Right atrium auricular region (tissue), 2 donors: ENCODE measurements around the gene MUC12. TPM values are rescaled to one million over a fixed set of nuclear protein-coding genes. Genes with fewer than 3 reads are reported as not detected.
"Not testable (repeated sequence)": the region's sequence is repeated elsewhere in the genome, so short reads cannot be mapped to it uniquely, and the experiment has no call there.

Experiments
- DNase-seq: peaks from one replicate; pipeline ENCODE4 v3.0.0-alpha.2; 2019; ENCODE audit warnings: low spot score
- H3K27ac ChIP-seq, 2 donors: fragments of 200-600 bp; sonication (generic); 1 replicate in 1 of 2; 2 replicates in 1 of 2; pipeline ENCODE4 v1.5.1; 2016 to 2019
- H3K27me3 ChIP-seq, 2 donors: fragments of 200-600 bp; sonication (generic); one replicate each; pipeline versions ENCODE4 v1.5.1 to v1.6.0; 2017 to 2019
- H3K36me3 ChIP-seq: fragments of 200-600 bp; sonication (generic); one replicate; pipeline ENCODE4 v1.5.1; 2016
- H3K4me1 ChIP-seq, 2 donors: fragments of 200-600 bp; sonication (generic); one replicate each; pipeline versions ENCODE4 v1.5.1 to v1.6.0; 2017 to 2019
- H3K4me3 ChIP-seq, 2 donors: fragments of 200-600 bp; sonication (generic); 1 replicate in 1 of 2; 2 replicates in 1 of 2; pipeline ENCODE4 v1.5.1; 2017 to 2019; ENCODE audit warnings: mild to moderate bottlenecking in 1 of 2, moderate library complexity in 1 of 2
- H3K9me3 ChIP-seq, 2 donors: fragments of 200-600 bp; sonication (generic); one replicate each; pipeline ENCODE4 v1.5.1; 2019
- total RNA-seq, 2 donors: library from RNA; depleted of rRNA; stranded (reverse); fragments of >200 nt; gene quantifications; one replicate each; pipeline ENCODE4 v1.1.0, GENCODE V29; 2016
- TF ChIP-seq, protein P1 (sequence below), 2 donors: fragments of 200-600 bp; sonication (generic); IDR thresholded peaks; one replicate each; pipeline ENCODE4 v1.5.1; 2019; ENCODE audit warnings: antibody characterized with exemption in 2 of 2

Gene MUC12
- total RNA-seq, 2 donors from 2014 or later = not detected

DNA sequence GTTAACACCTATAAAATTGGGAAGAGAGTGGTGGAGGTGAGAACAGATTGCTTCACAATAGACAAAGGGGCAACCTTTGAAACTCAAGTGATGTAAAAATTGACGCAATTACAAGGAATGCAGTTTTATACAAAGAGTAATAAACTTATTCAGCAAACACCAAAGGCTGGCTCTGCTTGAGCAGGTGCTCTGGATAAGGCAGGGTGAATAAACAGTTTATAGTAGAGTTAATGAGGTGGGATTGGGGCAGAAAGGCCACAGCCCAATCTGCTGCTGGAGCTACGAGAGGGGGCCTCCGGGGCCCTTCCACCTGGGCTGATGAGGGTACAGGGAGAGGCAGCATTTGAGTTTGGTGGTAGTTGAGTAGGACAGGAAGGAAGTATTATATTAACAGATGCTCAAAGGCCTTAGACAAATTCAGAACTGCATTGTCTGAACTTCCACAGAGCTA lies 6.0 kb downstream of the MUC12 start:
- peaks cover 0 to 8% of the 10 kb centered on the region in 2 donors for H3K9me3 ChIP-seq
- H3K27ac ChIP-seq = no peak overlapping the region
- H3K4me1 ChIP-seq = no peaks in the 10 kb centered on the region
- TF ChIP-seq, protein P1, sequence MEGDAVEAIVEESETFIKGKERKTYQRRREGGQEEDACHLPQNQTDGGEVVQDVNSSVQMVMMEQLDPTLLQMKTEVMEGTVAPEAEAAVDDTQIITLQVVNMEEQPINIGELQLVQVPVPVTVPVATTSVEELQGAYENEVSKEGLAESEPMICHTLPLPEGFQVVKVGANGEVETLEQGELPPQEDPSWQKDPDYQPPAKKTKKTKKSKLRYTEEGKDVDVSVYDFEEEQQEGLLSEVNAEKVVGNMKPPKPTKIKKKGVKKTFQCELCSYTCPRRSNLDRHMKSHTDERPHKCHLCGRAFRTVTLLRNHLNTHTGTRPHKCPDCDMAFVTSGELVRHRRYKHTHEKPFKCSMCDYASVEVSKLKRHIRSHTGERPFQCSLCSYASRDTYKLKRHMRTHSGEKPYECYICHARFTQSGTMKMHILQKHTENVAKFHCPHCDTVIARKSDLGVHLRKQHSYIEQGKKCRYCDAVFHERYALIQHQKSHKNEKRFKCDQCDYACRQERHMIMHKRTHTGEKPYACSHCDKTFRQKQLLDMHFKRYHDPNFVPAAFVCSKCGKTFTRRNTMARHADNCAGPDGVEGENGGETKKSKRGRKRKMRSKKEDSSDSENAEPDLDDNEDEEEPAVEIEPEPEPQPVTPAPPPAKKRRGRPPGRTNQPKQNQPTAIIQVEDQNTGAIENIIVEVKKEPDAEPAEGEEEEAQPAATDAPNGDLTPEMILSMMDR (IDR thresholded peaks at IDR 0.05) = no peak
- H3K27me3 ChIP-seq = no peaks in the 10 kb centered on the region
- H3K4me3 ChIP-seq = no peak overlapping the region
- H3K36me3 ChIP-seq = no peaks in the 10 kb centered on the region
- DNase-seq = no peak

DNA sequence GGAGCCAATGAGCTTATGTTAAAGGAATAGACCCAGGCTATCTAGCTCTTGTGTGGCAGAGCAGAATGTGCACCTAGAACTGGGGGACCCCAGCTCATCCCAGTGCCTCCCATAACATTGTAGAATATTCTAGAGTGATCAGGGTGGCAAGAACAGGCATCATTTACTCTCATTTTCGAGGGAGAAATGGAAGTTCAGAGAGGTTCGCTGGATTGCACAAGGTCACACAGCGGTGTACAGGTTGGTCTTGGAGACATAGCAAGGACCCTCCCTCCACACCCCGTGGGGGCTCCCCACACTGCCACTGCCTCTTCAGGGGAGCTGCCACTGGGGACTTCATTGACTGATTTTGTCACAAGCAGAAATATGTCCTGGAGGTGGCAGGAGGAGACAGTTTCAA lies 8.9 kb downstream of the MUC12 start:
- no peak overlapping the region for H3K4me3 ChIP-seq
- no peak for DNase-seq
- H3K4me1 ChIP-seq = no peaks in the 10 kb centered on the region
- H3K27ac ChIP-seq = no peak overlapping the region
- H3K9me3 ChIP-seq = peaks cover 0 to 8% of the 10 kb centered on the region in 2 donors
- no peaks in the 10 kb centered on the region for H3K27me3 ChIP-seq
- no peaks in the 10 kb centered on the region for H3K36me3 ChIP-seq
- TF ChIP-seq, protein P1 (IDR thresholded peaks at IDR 0.05) = no peak

DNA sequence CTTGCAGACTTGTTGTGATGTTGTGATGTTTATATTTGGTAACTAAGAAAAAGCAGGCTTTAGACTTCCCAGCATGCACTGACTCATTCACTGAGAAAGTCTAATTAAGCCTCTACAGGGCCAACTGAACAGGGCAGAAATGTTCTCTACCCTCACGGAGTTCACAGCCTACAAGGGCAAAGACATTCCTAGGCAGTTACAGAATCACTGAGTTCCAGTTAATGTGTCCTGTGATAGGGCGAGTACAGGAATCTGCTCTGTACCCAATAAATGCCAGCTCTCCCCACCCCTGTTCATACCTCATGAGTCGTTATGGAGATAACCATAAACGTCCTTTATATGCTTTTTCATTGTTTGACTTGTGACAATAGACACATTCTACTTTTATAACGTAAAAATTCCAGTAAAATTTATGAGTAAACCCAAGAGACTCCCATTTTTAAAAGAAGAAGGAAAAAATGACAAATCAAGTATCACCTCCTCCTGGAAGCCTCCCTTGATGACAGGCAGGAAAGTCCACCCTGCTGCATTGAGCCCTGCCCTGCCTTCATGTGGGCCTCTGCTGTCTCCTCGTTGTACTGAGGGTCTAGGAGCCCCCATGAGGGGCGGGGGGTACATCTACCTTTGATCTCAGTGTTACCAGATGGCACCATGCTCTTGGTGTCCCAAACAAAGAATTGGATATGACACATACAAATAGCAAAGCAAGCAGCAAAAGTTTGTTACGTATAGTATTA lies 14.3 kb downstream of the MUC12 start:
- no peak for DNase-seq
- H3K36me3 ChIP-seq = no peaks in the 10 kb centered on the region
- H3K4me3 ChIP-seq = no peak overlapping the region
- no peaks in the 10 kb centered on the region for H3K27me3 ChIP-seq
- no peaks in the 10 kb centered on the region for H3K4me1 ChIP-seq
- H3K9me3 ChIP-seq = no peaks in the 10 kb centered on the region
- no peak overlapping the region for H3K27ac ChIP-seq
- TF ChIP-seq, protein P1 (IDR thresholded peaks at IDR 0.05) = no peak

DNA sequence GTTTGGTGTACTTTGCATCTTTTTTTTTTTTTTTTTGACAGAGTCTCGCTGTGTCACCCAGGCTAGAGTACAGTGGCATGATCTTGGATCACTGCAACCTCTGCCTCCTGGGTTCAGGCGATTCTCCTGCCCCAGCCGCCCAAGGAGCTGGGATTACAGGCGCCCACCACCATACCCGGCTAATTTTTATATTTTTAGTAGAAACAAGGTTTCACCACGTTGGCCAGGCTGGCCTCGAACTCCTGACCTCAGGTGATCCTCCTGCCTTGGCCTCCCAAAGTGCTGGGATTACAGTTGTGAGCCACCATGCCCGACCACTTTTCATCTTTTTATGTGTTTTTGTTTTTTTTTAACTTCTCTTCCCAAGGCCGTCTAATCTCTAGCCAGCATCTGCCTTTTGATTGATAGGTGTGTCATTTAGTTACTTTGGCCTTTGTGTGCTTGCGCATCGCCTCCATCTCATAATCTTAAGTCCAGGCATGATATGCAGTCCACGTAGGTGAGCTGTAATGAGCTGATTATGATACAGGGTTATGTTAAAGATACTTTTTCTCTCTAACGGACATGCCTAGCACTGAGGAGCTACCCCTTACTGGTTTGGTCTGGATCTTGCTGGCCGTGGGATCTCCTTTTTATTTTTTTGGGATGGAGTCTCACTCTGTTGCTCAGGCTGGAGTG lies 15.0 kb downstream of the MUC12 start:
- not testable (repeated sequence) for H3K4me1 ChIP-seq, H3K9me3 ChIP-seq, H3K36me3 ChIP-seq, DNase-seq, H3K27ac ChIP-seq, H3K27me3 ChIP-seq, H3K4me3 ChIP-seq

DNA sequence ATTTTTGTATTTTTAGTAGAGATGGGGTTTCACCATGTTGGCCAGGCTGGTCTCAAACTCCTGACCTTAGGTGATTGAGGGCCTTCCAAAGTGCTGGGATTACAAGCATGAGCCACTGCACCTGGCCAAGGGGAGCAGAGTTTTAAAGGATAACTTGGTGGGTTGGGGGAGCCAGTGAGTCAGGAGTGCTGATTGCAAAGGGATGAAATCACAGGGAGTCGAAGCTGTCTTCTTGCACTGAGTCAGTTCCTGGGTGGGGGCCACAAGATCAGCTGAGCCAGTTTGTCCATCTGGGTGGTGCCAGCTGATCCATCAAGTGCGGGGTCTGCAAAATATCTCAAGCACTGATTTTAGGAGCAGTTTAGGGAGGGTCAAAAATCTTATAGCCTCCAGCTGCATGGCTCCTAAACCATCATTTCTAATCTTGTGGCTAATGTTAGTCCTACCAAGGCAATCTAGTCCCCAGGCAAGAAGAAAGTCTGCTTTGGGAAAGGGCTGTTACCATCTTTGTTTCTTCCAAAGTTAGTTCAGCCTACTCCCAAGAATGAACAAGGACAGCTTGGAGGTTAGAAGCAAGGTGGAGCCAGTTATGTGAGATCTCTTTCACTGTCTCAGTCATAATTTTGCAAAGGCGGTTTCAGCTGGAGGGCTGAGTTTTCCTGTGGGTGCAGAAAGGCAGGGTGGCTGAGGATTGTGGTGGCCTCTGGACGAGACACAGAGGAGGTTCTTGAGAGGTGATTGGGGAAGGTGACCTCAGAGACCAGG lies 15.8 kb downstream of the MUC12 start:
- not testable (repeated sequence) for H3K27ac ChIP-seq, H3K9me3 ChIP-seq, DNase-seq, H3K27me3 ChIP-seq, H3K36me3 ChIP-seq, H3K4me3 ChIP-seq, H3K4me1 ChIP-seq

DNA sequence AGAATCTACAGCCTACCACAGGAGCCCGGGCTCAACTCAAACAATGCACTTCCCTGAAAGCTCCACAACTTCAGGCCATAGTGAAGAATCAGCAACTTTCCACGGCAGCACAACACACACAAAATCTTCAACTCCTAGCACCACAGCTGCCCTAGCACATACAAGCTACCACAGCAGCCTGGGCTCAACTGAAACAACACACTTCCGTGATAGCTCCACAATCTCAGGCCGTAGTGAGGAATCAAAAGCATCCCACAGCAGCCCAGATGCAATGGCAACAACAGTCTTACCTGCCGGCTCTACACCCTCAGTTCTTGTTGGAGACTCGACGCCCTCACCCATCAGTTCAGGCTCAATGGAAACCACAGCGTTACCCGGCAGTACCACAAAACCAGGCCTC lies 22.3 kb downstream of the MUC12 start:
- Histone ChIP-seq H3K27ac (no peak overlapping the region), H3K36me3 (no peaks in the 10 kb centered on the region), H3K4me1 (no peaks in the 10 kb centered on the region), H3K9me3 (no peaks in the 10 kb centered on the region), H3K27me3 (no peaks in the 10 kb centered on the region), H3K4me3 (no peak overlapping the region)
- TF ChIP-seq, protein P1 (IDR thresholded peaks at IDR 0.05) = no peak
- no peak for DNase-seq

DNA sequence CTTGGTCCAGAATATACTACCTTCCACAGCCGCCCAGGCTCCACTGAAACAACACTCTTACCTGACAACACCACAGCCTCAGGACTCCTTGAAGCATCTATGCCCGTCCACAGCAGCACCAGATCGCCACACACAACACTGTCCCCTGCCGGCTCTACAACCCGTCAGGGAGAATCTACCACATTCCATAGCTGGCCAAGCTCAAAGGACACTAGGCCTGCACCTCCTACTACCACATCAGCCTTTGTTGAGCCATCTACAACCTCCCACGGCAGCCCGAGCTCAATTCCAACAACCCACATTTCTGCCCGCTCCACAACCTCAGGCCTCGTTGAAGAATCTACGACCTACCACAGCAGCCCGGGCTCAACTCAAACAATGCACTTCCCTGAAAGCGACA lies 22.9 kb downstream of the MUC12 start:
- H3K27me3 ChIP-seq, H3K4me3 ChIP-seq, H3K9me3 ChIP-seq, H3K36me3 ChIP-seq, H3K4me1 ChIP-seq, H3K27ac ChIP-seq, DNase-seq: not testable (repeated sequence)

DNA sequence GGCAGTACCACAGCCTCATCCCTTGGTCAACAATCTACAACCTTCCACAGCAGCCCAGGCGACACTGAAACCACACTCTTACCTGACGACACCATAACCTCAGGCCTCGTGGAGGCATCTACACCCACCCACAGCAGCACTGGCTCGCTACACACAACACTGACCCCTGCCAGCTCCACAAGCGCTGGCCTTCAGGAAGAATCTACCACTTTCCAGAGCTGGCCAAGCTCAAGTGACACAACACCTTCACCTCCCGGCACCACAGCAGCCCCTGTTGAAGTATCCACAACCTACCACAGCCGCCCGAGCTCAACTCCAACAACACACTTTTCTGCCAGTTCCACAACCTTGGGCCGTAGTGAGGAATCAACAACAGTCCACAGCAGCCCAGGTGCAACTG lies 25.3 kb downstream of the MUC12 start:
- H3K36me3 ChIP-seq, H3K4me3 ChIP-seq, H3K27ac ChIP-seq, H3K4me1 ChIP-seq, H3K27me3 ChIP-seq, DNase-seq, H3K9me3 ChIP-seq: not testable (repeated sequence)

DNA sequence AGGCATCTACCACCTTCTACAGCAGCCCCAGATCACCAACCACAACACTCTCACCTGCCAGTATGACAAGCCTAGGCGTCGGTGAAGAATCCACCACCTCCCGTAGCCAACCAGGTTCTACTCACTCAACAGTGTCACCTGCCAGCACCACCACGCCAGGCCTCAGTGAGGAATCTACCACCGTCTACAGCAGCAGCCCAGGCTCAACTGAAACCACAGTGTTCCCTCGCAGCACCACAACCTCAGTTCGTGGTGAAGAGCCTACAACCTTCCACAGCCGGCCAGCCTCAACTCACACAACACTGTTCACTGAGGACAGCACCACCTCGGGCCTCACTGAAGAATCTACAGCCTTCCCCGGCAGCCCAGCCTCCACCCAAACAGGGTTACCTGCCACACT lies 29.2 kb downstream of the MUC12 start:
- H3K27ac ChIP-seq, H3K36me3 ChIP-seq, H3K27me3 ChIP-seq, H3K4me1 ChIP-seq, DNase-seq, H3K9me3 ChIP-seq, H3K4me3 ChIP-seq: not testable (repeated sequence)

DNA sequence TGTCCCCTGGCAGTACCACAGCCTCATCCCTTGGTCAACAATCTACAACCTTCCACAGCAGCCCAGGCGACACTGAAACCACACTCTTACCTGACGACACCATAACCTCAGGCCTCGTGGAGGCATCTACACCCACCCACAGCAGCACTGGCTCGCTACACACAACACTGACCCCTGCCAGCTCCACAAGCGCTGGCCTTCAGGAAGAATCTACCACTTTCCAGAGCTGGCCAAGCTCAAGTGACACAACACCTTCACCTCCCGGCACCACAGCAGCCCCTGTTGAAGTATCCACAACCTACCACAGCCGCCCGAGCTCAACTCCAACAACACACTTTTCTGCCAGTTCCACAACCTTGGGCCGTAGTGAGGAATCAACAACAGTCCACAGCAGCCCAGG lies 30.0 kb downstream of the MUC12 start:
- H3K36me3 ChIP-seq, H3K27me3 ChIP-seq, H3K9me3 ChIP-seq, H3K27ac ChIP-seq, H3K4me3 ChIP-seq, DNase-seq, H3K4me1 ChIP-seq: not testable (repeated sequence)
